HepG2 (cell line): ENCODE measurements around the gene DNAJC5. TPM values are rescaled to one million over a fixed set of nuclear protein-coding genes. Genes with fewer than 3 reads are reported as not detected.

Source experiments
- ATAC-seq: fragments of 200-7000 bp; cut with Tn5 transposase; 3 replicates; pipeline ENCODE4 v1.9.1; 2020; ENCODE audit warnings: mild to moderate bottlenecking, moderate library complexity
- BruUV-seq: library from RNA; stranded (reverse); fragments of 400-500 nt; replicated peaks from 2 replicates; lab custom pipeline; 2021; lab: Mats Ljungman, UMichigan
- CTCF ChIA-PET: fragments of 300-600 bp; formaldehyde crosslinking; extraction: SDS; loops from one replicate; lab custom pipeline; 2021; ENCODE audit warnings: low total read pairs, inconsistent platforms, low intra/inter-chr PET ratio; lab: Yijun Ruan, JAX
- POLR2A ChIA-PET: fragments of 350-600 bp; sonication (Branson Sonifier 250); formaldehyde crosslinking; loops from one replicate; lab custom pipeline; 2020; ENCODE audit warnings: antibody characterized with exemption, inconsistent platforms; lab: Yijun Ruan, JAX
- DNase-seq: peaks from one replicate; pipeline ENCODE4 v3.0.0-alpha.2; 2015; ENCODE audit warnings: low spot score
- FAIRE-seq: peaks from 3 replicates; lab custom pipeline; 2011; peaks lifted over from hg19 to GRCh38; lab: Jason Lieb, UNC
- H2AFZ ChIP-seq: one replicate; pipeline ENCODE4 v1.6.1; 2011; ENCODE audit warnings: low read length, inconsistent platforms
- H3K27ac ChIP-seq: fragments of 300-600 bp; 3 replicates; pipeline ENCODE4 v1.8.0; 2011; ENCODE audit warnings: mixed run types, mild to moderate bottlenecking, mixed read lengths, low read length, inconsistent platforms; ENCODE audit not compliant: insufficient read depth; ENCODE audit errors: extremely low read length
- H3K27me3 ChIP-seq, 2 experiments: fragments of 200-600 bp in 1 of 2; 2 replicates in 1 of 2; 3 replicates in 1 of 2; pipeline versions ENCODE4 v1.6.0 to v1.8.0; 2011; ENCODE audit warnings: low read length in 2 of 2, mild to moderate bottlenecking in 2 of 2, moderate library complexity in 2 of 2, inconsistent platforms in 1 of 2; ENCODE audit not compliant: insufficient read depth in 2 of 2, control insufficient read depth in 1 of 2
- H3K36me3 ChIP-seq, 2 experiments: fragments of 200-600 bp in 1 of 2; replicated peaks in 1 of 2; 2 replicates in 1 of 2; 3 replicates in 1 of 2; pipeline versions ENCODE4 v1.5.1 to v1.8.0; 2011; ENCODE audit warnings: low read length in 2 of 2, inconsistent platforms in 1 of 2; ENCODE audit not compliant: insufficient read depth in 2 of 2, control insufficient read depth in 1 of 2
- H3K4me1 ChIP-seq: 2 replicates; pipeline ENCODE4 v1.5.1; 2012; ENCODE audit warnings: low read length, inconsistent platforms; ENCODE audit not compliant: insufficient read depth
- H3K4me2 ChIP-seq: 2 replicates; pipeline ENCODE4 v1.6.0; 2011; ENCODE audit warnings: low read depth, low read length, inconsistent platforms
- H3K4me3 ChIP-seq, 3 experiments: fragments of 200-600 bp in 1 of 3; sonication (generic), shearing (Covaris generic) in 1 of 3; replicated peaks in 1 of 3; 2 replicates each; pipeline ENCODE4 v1.5.1; 2011 to 2016; ENCODE audit warnings: low read length in 3 of 3, inconsistent platforms in 2 of 3, low read depth in 2 of 3, mild to moderate bottlenecking in 2 of 3, control low read depth in 1 of 3, mixed read lengths in 1 of 3; ENCODE audit not compliant: insufficient read depth in 1 of 3
- H3K79me2 ChIP-seq: one replicate; pipeline ENCODE4 v1.6.1; 2011; ENCODE audit warnings: low read length, inconsistent platforms; ENCODE audit not compliant: insufficient read depth
- H3K9ac ChIP-seq: 2 replicates; pipeline ENCODE4 v1.6.0; 2011; ENCODE audit warnings: mild to moderate bottlenecking, low read depth, low read length, inconsistent platforms; ENCODE audit not compliant: insufficient read depth
- H3K9me3 ChIP-seq: 2 replicates; pipeline ENCODE4 v1.5.1; 2012; ENCODE audit warnings: mild to moderate bottlenecking, low read length
- H4K20me1 ChIP-seq: 2 replicates; pipeline ENCODE4 v1.6.0; 2011; ENCODE audit warnings: inconsistent platforms, mild to moderate bottlenecking, low read length, moderate library complexity; ENCODE audit not compliant: insufficient read depth
- ARNT ChIP-seq: fragments of 450-650 bp; IDR thresholded peaks from 2 replicates; pipeline ENCODE4 v1.6.1; 2017
- ATRX ChIP-seq: sonication (generic); formaldehyde crosslinking; IDR thresholded peaks from 2 replicates; pipeline ENCODE4 v1.4.0; 2020; ENCODE audit warnings: missing genetic modification reagents, borderline replicate concordance
- BORCS8-MEF2B ChIP-seq: sonication (generic); formaldehyde crosslinking; IDR thresholded peaks from 2 replicates; pipeline ENCODE4 v1.8.0; 2022; ENCODE audit warnings: mild to moderate bottlenecking, missing genetic modification reagents
- DNMT3B ChIP-seq: conservative IDR thresholded peaks from 2 replicates; pipeline ENCODE4 v1.6.1; 2016; ENCODE audit warnings: missing biosample characterization, control low read depth
- EED ChIP-seq: sonication (generic); formaldehyde crosslinking; IDR thresholded peaks from 2 replicates; pipeline ENCODE4 v1.5.0; 2020; ENCODE audit warnings: mild to moderate bottlenecking, missing genetic modification reagents
- HNRNPK ChIP-seq: fragments of 200-400 bp; formaldehyde crosslinking; IDR thresholded peaks from 2 replicates; pipeline ENCODE4 v1.6.1; 2018; ENCODE audit warnings: low read length, low read depth, moderate library complexity, mild to moderate bottlenecking; ENCODE audit not compliant: poor library complexity, severe bottlenecking
- IRX3 ChIP-seq: sonication (generic); formaldehyde crosslinking; IDR thresholded peaks from 2 replicates; pipeline ENCODE4 v1.8.1; 2023; ENCODE audit warnings: mild to moderate bottlenecking, low read depth, missing genetic modification reagents, borderline replicate concordance
- MXD1 ChIP-seq: sonication (generic); formaldehyde crosslinking; IDR thresholded peaks from 2 replicates; pipeline ENCODE4 v1.4.0; 2020; ENCODE audit warnings: mild to moderate bottlenecking, missing genetic modification reagents
- RELA ChIP-seq: sonication (generic); formaldehyde crosslinking; IDR thresholded peaks from 2 replicates; pipeline ENCODE4 v1.4.0; 2020; ENCODE audit warnings: missing genetic modification reagents
- SKI ChIP-seq: fragments of 450-650 bp; IDR thresholded peaks from one replicate; pipeline ENCODE4 v1.6.1; 2018; ENCODE audit warnings: mild to moderate bottlenecking; ENCODE audit not compliant: partially characterized antibody
- TGIF2 ChIP-seq: IDR thresholded peaks from 2 replicates; pipeline ENCODE4 v1.6.1; 2016; ENCODE audit warnings: control low read depth, missing compliant biosample characterization
- THYN1 ChIP-seq: sonication (generic); formaldehyde crosslinking; IDR thresholded peaks from 2 replicates; pipeline ENCODE4 v1.8.1; 2023; ENCODE audit warnings: low read depth, mild to moderate bottlenecking, moderate library complexity, missing genetic modification reagents, borderline replicate concordance
- XBP1 ChIP-seq: sonication (generic); formaldehyde crosslinking; IDR thresholded peaks from 2 replicates; pipeline ENCODE4 v1.5.0; 2020; ENCODE audit warnings: missing genetic modification reagents
- ZFP36 ChIP-seq: fragments of 150-350 bp; IDR thresholded peaks from 2 replicates; pipeline ENCODE4 v1.6.1; 2018; ENCODE audit warnings: borderline replicate concordance, low read length, low read depth; ENCODE audit not compliant: partially characterized antibody
- ZNF251 ChIP-seq: sonication (generic); formaldehyde crosslinking; IDR thresholded peaks from 2 replicates; pipeline ENCODE4 v1.9.0; 2021; ENCODE audit warnings: mild to moderate bottlenecking, missing genetic modification reagents
- ZNF382 ChIP-seq: sonication (generic); formaldehyde crosslinking; IDR thresholded peaks from 2 replicates; pipeline ENCODE4 v1.5.0; 2020; ENCODE audit warnings: missing genetic modification reagents, mild to moderate bottlenecking, borderline replicate concordance
- ZNF670 ChIP-seq: sonication (generic); formaldehyde crosslinking; IDR thresholded peaks from 2 replicates; pipeline ENCODE4 v1.8.0; 2022; ENCODE audit warnings: mild to moderate bottlenecking, missing genetic modification reagents, borderline replicate concordance
- ZNF678 ChIP-seq: sonication (generic); formaldehyde crosslinking; IDR thresholded peaks from 2 replicates; pipeline ENCODE4 v1.4.0; 2020; ENCODE audit warnings: mild to moderate bottlenecking, missing genetic modification reagents
- ZNF777 ChIP-seq: sonication (generic); formaldehyde crosslinking; IDR thresholded peaks from 2 replicates; pipeline ENCODE4 v1.4.0; 2020; ENCODE audit warnings: missing genetic modification reagents
- whole genome bisulfite sequencing: methylation state at CpG from one replicate; pipeline ENCODE4 v1.1.6; 2017; ENCODE audit warnings: low lambda C conversion rate; 5-methylcytosine and 5-hydroxymethylcytosine counted together
- in situ Hi-C: cut with HindIII; loops from 2 replicates; pipeline ENCODE4 v1.10.0; 2017; ENCODE audit warnings: low pct_unique_long_range_greater_than_20kb; ENCODE audit not compliant: extremely low pct_ligation_motif_present
- intact Hi-C: fragments of 100-400 bp; cut with micrococcal nuclease; formaldehyde crosslinking; loops from one replicate; pipeline ENCODE4 v1.10.0; 2022; ENCODE audit not compliant: unreplicated experiment
- polyA plus RNA-seq, 8 experiments: library from polyadenylated mRNA; depleted of rRNA in 3 of 8; stranded (reverse) in 7 of 8; unstranded in 1 of 8; fragments of >200 nt; fragmentation: Illumina TruSeq in 4 of 8; extraction: Trizol in 4 of 8; gene quantifications; 2 replicates each; pipeline versions ENCODE4 v1.2.1 to v1.2.3, GENCODE V29; 2011 to 2016; ENCODE audit warnings: low read depth in 4 of 8, missing spikeins in 1 of 8, mixed read lengths in 1 of 8; ENCODE audit not compliant: insufficient read depth in 1 of 8
- total RNA-seq, 5 experiments: library from RNA; depleted of rRNA; stranded (reverse); fragments of >200 nt; fragmentation: Illumina TruSeq; extraction: Trizol; gene quantifications; 2 replicates each; pipeline ENCODE4 v1.2.3, GENCODE V29; 2016; ENCODE audit warnings: low read depth in 1 of 5
- TF ChIP-seq, protein P1 (sequence below): sonication (generic); formaldehyde crosslinking; IDR thresholded peaks from 2 replicates; pipeline ENCODE4 v1.4.0; 2020; ENCODE audit warnings: missing genetic modification reagents

The DNAJC5 gene
- total and polyA plus RNA-seq, 2 of the 13 experiments (the other 11 are each of a cell fraction or from before 2014, with no cell fraction given) = 42.8 to 64.5 TPM

GRCh38 chr20:63957004-63957689 lies 62.2 kb downstream of the DNAJC5 start:
- peak overlapping the region; percentile 95 for H3K4me2 ChIP-seq
- peaks cover 28% of the 10 kb centered on the region for H4K20me1 ChIP-seq
- peak overlapping the region; percentile 35 for H2AFZ ChIP-seq
- in situ Hi-C loops (no loop called here), intact Hi-C loops (loop anchor here (1.0 kb wide), 1 partner anchor 13 kb away; no protein-coding TSS in a partner anchor)
- H3K79me2 ChIP-seq = peaks cover 34% of the 10 kb centered on the region
- no peaks in the 10 kb centered on the region for H3K9me3 ChIP-seq
- peaks cover 21 to 31% of the 10 kb centered on the region in 2 experiments; a peak in 4 of 5 replicates for H3K36me3 ChIP-seq
- H3K27me3 ChIP-seq = no peaks in the 10 kb centered on the region
- CTCF ChIA-PET = no interaction called here
- peaks cover 55% of the 10 kb centered on the region for H3K4me1 ChIP-seq
- WGBS = 4% methylated on average over 28 of the region's 28 CpGs
- DNase-seq (peak; percentile 85), FAIRE-seq (peak; percentile 72), ATAC-seq (peak; percentile 65)
- H3K27ac ChIP-seq = peak overlapping the region; percentile 83
- peak overlapping the region; percentile 83 for H3K9ac ChIP-seq
- no TSS peak for BruUV-seq
- POLR2A ChIA-PET = interaction anchor here (0.6 to 4.0 kb wide), 24 partner anchors 11 to 419 kb away, joined by 3 to 78 read pairs (median 8); partner anchors contain the start of genes ARFRP1, GMEB2, HELZ2 and LKAAEAR1
- peak overlapping the region; percentile 61 to 100 (median 80) for H3K4me3 ChIP-seq
- no peak for TF ChIP-seq SKI
- no peak for TF ChIP-seq HNRNPK
- no peak for TF ChIP-seq ZNF251 (CRISPR knock-in tag)
- no peak for TF ChIP-seq ZNF777 (CRISPR knock-in tag)
- no peak for TF ChIP-seq THYN1
- TF ChIP-seq ZFP36 = no peak
- TF ChIP-seq ZNF382 = no peak
- TF ChIP-seq MXD1 (CRISPR knock-in tag) = peak; percentile 49; the same call in 1 of the 2 replicates
- TF ChIP-seq RELA (CRISPR knock-in tag) = no peak
- TF ChIP-seq XBP1 (CRISPR knock-in tag) = no peak
- TF ChIP-seq, protein P1, sequence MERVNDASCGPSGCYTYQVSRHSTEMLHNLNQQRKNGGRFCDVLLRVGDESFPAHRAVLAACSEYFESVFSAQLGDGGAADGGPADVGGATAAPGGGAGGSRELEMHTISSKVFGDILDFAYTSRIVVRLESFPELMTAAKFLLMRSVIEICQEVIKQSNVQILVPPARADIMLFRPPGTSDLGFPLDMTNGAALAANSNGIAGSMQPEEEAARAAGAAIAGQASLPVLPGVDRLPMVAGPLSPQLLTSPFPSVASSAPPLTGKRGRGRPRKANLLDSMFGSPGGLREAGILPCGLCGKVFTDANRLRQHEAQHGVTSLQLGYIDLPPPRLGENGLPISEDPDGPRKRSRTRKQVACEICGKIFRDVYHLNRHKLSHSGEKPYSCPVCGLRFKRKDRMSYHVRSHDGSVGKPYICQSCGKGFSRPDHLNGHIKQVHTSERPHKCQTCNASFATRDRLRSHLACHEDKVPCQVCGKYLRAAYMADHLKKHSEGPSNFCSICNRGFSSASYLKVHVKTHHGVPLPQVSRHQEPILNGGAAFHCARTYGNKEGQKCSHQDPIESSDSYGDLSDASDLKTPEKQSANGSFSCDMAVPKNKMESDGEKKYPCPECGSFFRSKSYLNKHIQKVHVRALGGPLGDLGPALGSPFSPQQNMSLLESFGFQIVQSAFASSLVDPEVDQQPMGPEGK (CRISPR knock-in tag) = peak; percentile 92
- TF ChIP-seq ARNT = no peak
- peak; percentile 90 for TF ChIP-seq EED
- TF ChIP-seq ZNF678 (CRISPR knock-in tag) = peak; percentile 34; the same call in 1 of the 2 replicates
- TF ChIP-seq IRX3 (CRISPR knock-in tag) = no peak; the same call in 1 of the 2 replicates
- no peak for TF ChIP-seq ATRX (CRISPR knock-in tag)
- peak; percentile 49; the same call in 1 of the 2 replicates for TF ChIP-seq BORCS8-MEF2B
- TF ChIP-seq TGIF2 (CRISPR knock-in tag) = no peak; the same call in 1 of the 2 replicates
- TF ChIP-seq DNMT3B (CRISPR knock-in tag) = no peak; the same call in 1 of the 2 replicates
- no peak for TF ChIP-seq ZNF670
